CD14-positive monocyte (primary cell): ENCODE data around the gene CAMK1G. TPM values are rescaled to one million over a fixed set of nuclear protein-coding genes. Genes with fewer than 3 reads are reported as not detected.

Source experiments
- DNase-seq, 3 donors: peaks; one replicate each; pipeline ENCODE4 v3.0.0-alpha.2; 2011 to 2022
- H2AFZ ChIP-seq: 2 replicates; pipeline ENCODE4 v1.6.0; 2012; ENCODE audit warnings: mild to moderate bottlenecking, low read depth, low read length, inconsistent platforms; ENCODE audit not compliant: insufficient read depth, poor library complexity, severe bottlenecking
- H3K27ac ChIP-seq, 2 donors: 1 replicate in 1 of 2; 2 replicates in 1 of 2; pipeline ENCODE4 v1.5.1; 2012 to 2013; ENCODE audit warnings: low read length in 2 of 2, control low read depth in 1 of 2, inconsistent platforms in 1 of 2, low read depth in 1 of 2, mild to moderate bottlenecking in 1 of 2
- H3K27me3 ChIP-seq, 2 donors: one replicate each; pipeline versions ENCODE4 v1.6.0 to v1.6.1; 2011 to 2013; ENCODE audit warnings: low read length in 2 of 2; ENCODE audit not compliant: control insufficient read depth in 2 of 2, insufficient read depth in 2 of 2
- H3K36me3 ChIP-seq, 2 donors: replicated peaks in 1 of 2; 1 replicate in 1 of 2; 2 replicates in 1 of 2; pipeline versions ENCODE4 v1.5.1 to v1.6.1; 2012 to 2013; ENCODE audit warnings: low read length in 2 of 2, control low read depth in 1 of 2, inconsistent platforms in 1 of 2, mild to moderate bottlenecking in 1 of 2; ENCODE audit not compliant: insufficient read depth in 2 of 2, control insufficient read depth in 1 of 2
- H3K4me1 ChIP-seq, 2 donors: 1 replicate in 1 of 2; 2 replicates in 1 of 2; pipeline versions ENCODE4 v1.5.1 to v1.6.1; 2012 to 2013; ENCODE audit warnings: low read length in 2 of 2, control low read depth in 1 of 2, inconsistent platforms in 1 of 2, mild to moderate bottlenecking in 1 of 2, moderate library complexity in 1 of 2; ENCODE audit not compliant: insufficient read depth in 2 of 2, control insufficient read depth in 1 of 2
- H3K4me2 ChIP-seq: replicated peaks from 2 replicates; pipeline ENCODE3; 2012; ENCODE audit warnings: low read length, moderate library complexity, mild to moderate bottlenecking; ENCODE audit not compliant: poor library complexity, severe bottlenecking; ENCODE audit errors: extremely low read depth
- H3K4me3 ChIP-seq, 3 experiments: fragments of 200-600 bp in 1 of 3; sonication (generic) in 1 of 3; replicated peaks in 1 of 3; 1 replicate in 2 of 3; 2 replicates in 1 of 3; pipeline ENCODE4 v1.5.1; 2011 to 2013; ENCODE audit warnings: low read length in 3 of 3, mild to moderate bottlenecking in 3 of 3, control low read depth in 2 of 3, low read depth in 2 of 3, inconsistent platforms in 1 of 3, moderate library complexity in 1 of 3
- H3K79me2 ChIP-seq: 2 replicates; pipeline ENCODE4 v1.6.0; 2012; ENCODE audit warnings: mild to moderate bottlenecking, control low read depth, inconsistent platforms, low read length, moderate library complexity; ENCODE audit not compliant: insufficient read depth
- H3K9ac ChIP-seq: 2 replicates; pipeline ENCODE4 v1.6.0; 2017; ENCODE audit warnings: low read length, mild to moderate bottlenecking; ENCODE audit not compliant: insufficient read depth, poor library complexity, severe bottlenecking
- H3K9me3 ChIP-seq, 2 donors: replicated peaks in 1 of 2; 1 replicate in 1 of 2; 2 replicates in 1 of 2; pipeline versions ENCODE4 v1.5.1 to v1.6.1; 2012 to 2013; ENCODE audit warnings: low read length in 2 of 2, control low read depth in 1 of 2; ENCODE audit not compliant: control insufficient read depth in 1 of 2, insufficient read depth in 1 of 2
- H4K20me1 ChIP-seq: 2 replicates; pipeline ENCODE4 v1.6.0; 2012; ENCODE audit warnings: mild to moderate bottlenecking, low read length, control low read depth, moderate library complexity; ENCODE audit not compliant: insufficient read depth
- H3K27ac Mint-ChIP-seq, 7 donors: one replicate each; pipeline ENCODE4 v1.8.0; 2020; ENCODE audit warnings: mild to moderate bottlenecking in 7 of 7, mixed read lengths in 7 of 7, moderate library complexity in 6 of 7, inconsistent platforms in 2 of 7
- H3K27me3 Mint-ChIP-seq, 3 donors: one replicate each; pipeline ENCODE4 v1.8.0; 2021 to 2022; ENCODE audit warnings: low read depth in 3 of 3, mild to moderate bottlenecking in 3 of 3, mixed read lengths in 3 of 3, moderate library complexity in 3 of 3, inconsistent platforms in 1 of 3
- H3K36me3 Mint-ChIP-seq, 2 donors: one replicate each; pipeline ENCODE4 v1.8.0; 2020; ENCODE audit warnings: mixed read lengths in 2 of 2, inconsistent platforms in 1 of 2, mild to moderate bottlenecking in 1 of 2
- H3K4me1 Mint-ChIP-seq: one replicate; pipeline ENCODE4 v1.8.0; 2020; ENCODE audit warnings: mild to moderate bottlenecking, mixed read lengths
- H3K4me3 Mint-ChIP-seq, 2 donors: one replicate each; pipeline ENCODE4 v1.8.0; 2020; ENCODE audit warnings: mild to moderate bottlenecking in 2 of 2, mixed read lengths in 2 of 2, moderate library complexity in 1 of 2
- H3K9me3 Mint-ChIP-seq, 7 donors: one replicate each; pipeline ENCODE4 v1.8.0; 2020 to 2022; ENCODE audit warnings: mixed read lengths in 7 of 7, mild to moderate bottlenecking in 6 of 7, moderate library complexity in 6 of 7, inconsistent platforms in 2 of 7
- CTCF ChIP-seq: fragments of 200-600 bp; IDR thresholded peaks from one replicate; pipeline ENCODE4 v1.8.0; 2022; ENCODE audit warnings: antibody characterized with exemption, mild to moderate bottlenecking
- WGBS: methylation state at CpG from one replicate; pipeline ENCODE4 v1.1.5; 2013; ENCODE audit warnings: missing lambda C conversion rate; ENCODE audit not compliant: insufficient coverage; 5-methylcytosine and 5-hydroxymethylcytosine counted together
- intact Hi-C, 2 donors: fragments of 100-400 bp; cut with micrococcal nuclease; formaldehyde crosslinking; loops; one replicate each; pipeline versions ENCODE4 v1.15.0 to v1.15.1; 2023
- polyA plus RNA-seq, 3 donors: library from polyadenylated mRNA; depleted of rRNA in 1 of 3; unstranded in 2 of 3; stranded (reverse) in 1 of 3; fragments of 300-500 nt in 2 of 3; fragments of >200 nt in 1 of 3; fragmentation: Illumina TruSeq in 2 of 3; gene quantifications; 1 replicate in 2 of 3; 2 replicates in 1 of 3; pipeline ENCODE4 v1.2.3, GENCODE V29; 2012 to 2021

CAMK1G gene
- polyA plus RNA-seq, 3 donors, result not detected

DNA sequence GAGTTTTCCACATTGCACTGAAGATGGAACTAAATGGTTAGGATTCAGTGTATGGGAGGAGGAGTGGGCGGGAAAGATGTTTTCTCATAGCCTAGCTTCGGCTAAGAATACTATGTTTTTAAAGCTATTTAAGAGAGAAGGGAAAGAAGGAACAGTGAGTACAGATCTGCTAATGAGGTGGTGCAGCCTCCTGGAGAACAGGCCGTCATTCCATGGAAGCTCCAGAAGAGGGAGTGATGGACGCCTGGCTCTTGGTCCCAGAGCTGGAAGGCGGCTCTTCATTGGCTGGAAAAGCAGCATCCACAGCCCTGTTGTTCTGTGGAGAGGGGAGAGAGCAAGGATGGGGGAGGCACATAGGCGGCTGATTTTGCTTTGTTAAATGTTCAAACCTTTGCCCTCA, 6.9 kb downstream of the CAMK1G start:
- intact Hi-C loops, result no loop called here
- Histone ChIP-seq H3K4me2 (no peak overlapping the region), H3K27me3 (peaks cover 16 to 24% of the 10 kb centered on the region in 2 donors), H4K20me1 (no peaks in the 10 kb centered on the region), H2AFZ (no peak overlapping the region), H3K4me1 (no peaks in the 10 kb centered on the region), H3K9me3 (no peaks in the 10 kb centered on the region), H3K36me3 (no peaks in the 10 kb centered on the region), H3K4me3 (no peak overlapping the region), H3K27ac (no peak overlapping the region), H3K79me2 (no peaks in the 10 kb centered on the region), H3K9ac (no peak overlapping the region)
- Mint-ChIP-seq H3K4me3 (no peak overlapping the region), H3K9me3 (peaks cover 0 to 2% (median 0%) of the 10 kb centered on the region in 7 donors), H3K27ac (no peak overlapping the region), H3K4me1 (peaks cover 5% of the 10 kb centered on the region), H3K27me3 (peaks cover 15 to 34% (median 21%) of the 10 kb centered on the region in 3 donors), H3K36me3 (no peaks in the 10 kb centered on the region)
- no peak for DNase-seq
- TF ChIP-seq CTCF, result no peak
- 87% methylated on average over 4 of the region's 6 CpGs for WGBS

- 67% methylated on average over 2 of the region's 2 CpGs for WGBS
- DNase-seq, result no peak
- H3K27ac Mint-ChIP-seq, result no peak overlapping the region
- Histone ChIP-seq H2AFZ (no peak overlapping the region), H3K9me3 (no peaks in the 10 kb centered on the region), H4K20me1 (no peaks in the 10 kb centered on the region), H3K4me3 (no peak overlapping the region), H3K4me1 (no peaks in the 10 kb centered on the region), H3K4me2 (no peak overlapping the region), H3K27ac (no peak overlapping the region), H3K36me3 (no peaks in the 10 kb centered on the region), H3K27me3 (peaks cover 6% of the 10 kb centered on the region in 2 donors), H3K9ac (no peak overlapping the region), H3K79me2 (no peaks in the 10 kb centered on the region)
- intact Hi-C loops, result no loop called here
- no peak overlapping the region for H3K4me3 Mint-ChIP-seq
- no peak for TF ChIP-seq CTCF
- peaks cover 19 to 26% (median 22%) of the 10 kb centered on the region in 3 donors for H3K27me3 Mint-ChIP-seq
- no peaks in the 10 kb centered on the region for H3K36me3 Mint-ChIP-seq
- H3K4me1 Mint-ChIP-seq, result no peaks in the 10 kb centered on the region
- H3K9me3 Mint-ChIP-seq, result no peaks in the 10 kb centered on the region
Observed at GRCh38 chr1:209593747-209594146, 10.2 kb downstream of the CAMK1G start.
